H9 (cell line): ENCODE measurements around the gene P3H2. TPM values are rescaled to one million over a fixed set of nuclear protein-coding genes. Genes with fewer than 3 reads are reported as not detected.

ENCODE experiments used
- DNase-seq: peaks from one replicate; pipeline ENCODE4 v3.0.0-alpha.2; 2017
- H2AFZ ChIP-seq: one replicate; pipeline ENCODE4 v1.6.1; 2013; ENCODE audit warnings: mild to moderate bottlenecking, low read length, control low read depth, moderate library complexity
- H2AK5ac ChIP-seq: 2 replicates; pipeline ENCODE4 v1.6.1; 2013; ENCODE audit warnings: low read length, control low read depth, mixed read lengths; ENCODE audit not compliant: insufficient read length
- H2BK120ac ChIP-seq: one replicate; pipeline ENCODE4 v1.6.1; 2013; ENCODE audit warnings: low read depth, mild to moderate bottlenecking, low read length, control low read depth, inconsistent platforms; ENCODE audit not compliant: poor library complexity, severe bottlenecking
- H2BK12ac ChIP-seq: 2 replicates; pipeline ENCODE4 v1.6.1; 2013; ENCODE audit warnings: low read length, control low read depth, mixed read lengths, low read depth; ENCODE audit not compliant: insufficient read length
- H2BK15ac ChIP-seq: 2 replicates; pipeline ENCODE4 v1.6.1; 2013; ENCODE audit warnings: low read depth, low read length, control low read depth
- H2BK20ac ChIP-seq: one replicate; pipeline ENCODE4 v1.6.1; 2013; ENCODE audit warnings: low read depth, mild to moderate bottlenecking, low read length, control low read depth, inconsistent platforms; ENCODE audit not compliant: poor library complexity, severe bottlenecking
- H2BK5ac ChIP-seq: 2 replicates; pipeline ENCODE4 v1.6.1; 2013; ENCODE audit warnings: low read length, control low read depth, mixed read lengths; ENCODE audit not compliant: insufficient read length
- H3K14ac ChIP-seq: 2 replicates; pipeline ENCODE4 v1.6.1; 2013; ENCODE audit warnings: low read length, control low read depth; ENCODE audit not compliant: insufficient read depth
- H3K18ac ChIP-seq: 2 replicates; pipeline ENCODE4 v1.6.1; 2013; ENCODE audit warnings: low read depth, mild to moderate bottlenecking, mixed read lengths, low read length, control low read depth; ENCODE audit not compliant: insufficient read length
- H3K23ac ChIP-seq: 2 replicates; pipeline ENCODE4 v1.6.1; 2013; ENCODE audit warnings: low read length, control low read depth, mixed read lengths, low read depth; ENCODE audit not compliant: insufficient read length
- H3K23me2 ChIP-seq: 2 replicates; pipeline ENCODE4 v1.6.1; 2013; ENCODE audit warnings: low read depth, mild to moderate bottlenecking, mixed read lengths, low read length, control low read depth; ENCODE audit not compliant: insufficient read length, poor library complexity, severe bottlenecking
- H3K27ac ChIP-seq: 2 replicates; pipeline ENCODE4 v1.5.1; 2013; ENCODE audit warnings: low read length, control low read depth, mixed read lengths, low read depth; ENCODE audit not compliant: insufficient read length
- H3K27me3 ChIP-seq: 2 replicates; pipeline ENCODE4 v1.6.1; 2013; ENCODE audit warnings: low read length, control low read depth, inconsistent platforms; ENCODE audit not compliant: insufficient read depth
- H3K4ac ChIP-seq: 2 replicates; pipeline ENCODE4 v1.6.1; 2013; ENCODE audit warnings: low read depth, mild to moderate bottlenecking, control low read depth, inconsistent platforms, low read length, moderate library complexity
- H3K4me1 ChIP-seq: 2 replicates; pipeline ENCODE4 v1.6.1; 2013; ENCODE audit warnings: low read length, control low read depth, inconsistent platforms; ENCODE audit not compliant: insufficient read depth
- H3K4me2 ChIP-seq: 2 replicates; pipeline ENCODE4 v1.6.1; 2013; ENCODE audit warnings: low read length, control low read depth, mixed read lengths; ENCODE audit not compliant: insufficient read length, insufficient read depth
- H3K56ac ChIP-seq: 2 replicates; pipeline ENCODE4 v1.6.1; 2013; ENCODE audit warnings: low read depth, mild to moderate bottlenecking, mixed read lengths, low read length, control low read depth; ENCODE audit not compliant: insufficient read length
- H3K79me1 ChIP-seq: 2 replicates; pipeline ENCODE4 v1.6.1; 2013; ENCODE audit warnings: low read depth, mild to moderate bottlenecking, moderate library complexity, low read length, control low read depth, inconsistent platforms; ENCODE audit not compliant: insufficient read depth, poor library complexity, severe bottlenecking
- H3K79me2 ChIP-seq: 2 replicates; pipeline ENCODE4 v1.6.1; 2013; ENCODE audit warnings: low read length, control low read depth, inconsistent platforms; ENCODE audit not compliant: insufficient read depth
- H3K9ac ChIP-seq: 2 replicates; pipeline ENCODE4 v1.6.1; 2013; ENCODE audit warnings: low read length, control low read depth, mixed read lengths; ENCODE audit not compliant: insufficient read length; ENCODE audit errors: extremely low read depth
- H3K9me3 ChIP-seq: one replicate; pipeline ENCODE4 v1.6.1; 2013; ENCODE audit warnings: low read depth, low read length, inconsistent platforms; ENCODE audit not compliant: control insufficient read depth
- H3T11ph ChIP-seq: one replicate; pipeline ENCODE4 v1.6.1; 2013; ENCODE audit warnings: mild to moderate bottlenecking, low read length, control low read depth, inconsistent platforms
- H4K20me1 ChIP-seq: one replicate; pipeline ENCODE4 v1.6.1; 2013; ENCODE audit not compliant: control insufficient read depth, insufficient read length, insufficient read depth
- H4K5ac ChIP-seq: 2 replicates; pipeline ENCODE4 v1.6.1; 2013; ENCODE audit warnings: low read depth, mild to moderate bottlenecking, mixed read lengths, low read length, control low read depth; ENCODE audit not compliant: insufficient read length
- H4K8ac ChIP-seq: replicated peaks from 2 replicates; pipeline ENCODE4 v1.6.1; 2013; ENCODE audit warnings: low read length, control low read depth, mixed read lengths, low read depth; ENCODE audit not compliant: insufficient read length
- H4K91ac ChIP-seq: 2 replicates; pipeline ENCODE4 v1.6.1; 2013; ENCODE audit warnings: low read depth, mild to moderate bottlenecking, moderate library complexity, mixed read lengths, low read length, control low read depth; ENCODE audit not compliant: insufficient read length
- H3K27ac Mint-ChIP-seq, 3 experiments: 2 replicates in 2 of 3; 3 replicates in 1 of 3; pipeline ENCODE4 v1.8.0; 2020 to 2021; ENCODE audit warnings: mixed read lengths in 3 of 3, mild to moderate bottlenecking in 1 of 3, moderate library complexity in 1 of 3
- H3K27me3 Mint-ChIP-seq: 2 replicates; pipeline ENCODE4 v1.8.0; 2021; ENCODE audit warnings: low read depth, mild to moderate bottlenecking, moderate library complexity, mixed read lengths
- H3K36me3 Mint-ChIP-seq, 3 experiments: 2 replicates in 2 of 3; 3 replicates in 1 of 3; pipeline ENCODE4 v1.8.0; 2020 to 2021; ENCODE audit warnings: low read depth in 3 of 3, mixed read lengths in 3 of 3; ENCODE audit not compliant: insufficient read depth in 1 of 3
- H3K4me1 Mint-ChIP-seq, 2 experiments: 2 replicates each; pipeline ENCODE4 v1.8.0; 2020; ENCODE audit warnings: mixed read lengths in 2 of 2
- H3K4me3 Mint-ChIP-seq, 2 experiments: 2 replicates in 1 of 2; 3 replicates in 1 of 2; pipeline ENCODE4 v1.8.0; 2020 to 2021; ENCODE audit warnings: mild to moderate bottlenecking in 2 of 2, mixed read lengths in 2 of 2, moderate library complexity in 1 of 2
- H3K9me3 Mint-ChIP-seq, 2 experiments: 2 replicates in 1 of 2; 3 replicates in 1 of 2; pipeline ENCODE4 v1.8.0; 2020; ENCODE audit warnings: mild to moderate bottlenecking in 2 of 2, mixed read lengths in 2 of 2, moderate library complexity in 1 of 2
- WGBS: extraction: QIAGEN DNeasy Blood & Tissue Kit; methylation state at CpG from one replicate; pipeline ENCODE4 v1.1.7; 2013; ENCODE audit warnings: missing lambda C conversion rate, low lambda C conversion rate, mixed read lengths; ENCODE audit not compliant: insufficient read length; ENCODE audit errors: extremely low coverage; 5-methylcytosine and 5-hydroxymethylcytosine counted together
- total RNA-seq: library from RNA; stranded (reverse); gene quantifications from 2 replicates; pipeline ENCODE4 v1.2.1, GENCODE V29; 2021
- TF ChIP-seq, protein P1 (sequence below): fragments of 200-600 bp; sonication (generic); conservative IDR thresholded peaks from 3 replicates; pipeline ENCODE4 v1.8.0; 2021; ENCODE audit warnings: antibody characterized with exemption, mild to moderate bottlenecking

Gene P3H2
- total RNA-seq, 1 experiment from 2014 or later, result 41.5 TPM

DNA sequence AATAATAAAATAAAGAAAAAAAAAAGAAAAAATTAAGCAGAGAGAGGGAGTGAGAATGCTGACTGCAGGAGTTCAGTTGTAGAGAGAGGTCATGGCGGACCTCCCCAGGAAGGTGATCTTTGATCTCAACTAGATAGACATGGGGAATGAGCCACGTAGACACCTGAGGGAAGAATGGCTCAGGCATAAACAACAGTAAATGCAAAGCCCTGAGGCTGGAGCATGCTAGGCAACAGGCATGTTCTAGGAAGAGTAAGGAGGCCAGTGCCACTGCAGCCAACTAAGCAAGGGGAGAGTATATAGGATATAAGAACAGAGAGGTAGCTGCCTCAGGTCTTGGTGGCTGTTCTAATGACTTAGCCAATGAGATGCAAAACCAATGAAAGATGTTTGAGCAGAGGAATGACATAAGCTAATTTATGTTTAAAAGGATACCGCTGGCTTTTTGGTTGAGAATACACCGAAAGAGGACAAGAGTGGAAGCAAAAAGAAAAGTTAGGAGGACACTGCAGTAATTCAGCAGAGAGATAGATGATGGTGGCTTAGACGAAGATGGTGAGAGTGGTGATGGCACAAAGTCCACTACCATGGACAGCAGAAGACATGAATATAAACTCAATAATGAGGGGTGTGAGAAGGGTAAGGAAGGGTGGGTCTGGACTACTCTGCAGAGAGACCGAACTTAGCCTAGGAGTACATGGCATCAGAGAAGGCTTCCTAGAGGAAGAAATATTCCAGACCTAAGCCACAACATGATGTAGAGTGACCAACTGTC is 174.6 kb downstream of the P3H2 start:
- Histone ChIP-seq H3K18ac (no peak overlapping the region), H3K4ac (no peak overlapping the region), H3K9ac (no peak overlapping the region), H3K79me1 (no peaks in the 10 kb centered on the region), H2BK120ac (no peak overlapping the region), H2AK5ac (no peak overlapping the region), H2AFZ (no peak overlapping the region), H3K27me3 (no peaks in the 10 kb centered on the region), H3K23me2 (no peaks in the 10 kb centered on the region), H3K79me2 (no peaks in the 10 kb centered on the region), H3K14ac (no peak overlapping the region; the same call in 1 of the 2 replicates), H3T11ph (no peak overlapping the region), H4K91ac (no peak overlapping the region), H2BK15ac (no peak overlapping the region), H2BK20ac (no peak overlapping the region), H2BK5ac (no peak overlapping the region), H2BK12ac (no peak overlapping the region), H3K9me3 (no peaks in the 10 kb centered on the region), H4K5ac (no peak overlapping the region), H4K20me1 (no peaks in the 10 kb centered on the region), H3K4me1 (no peaks in the 10 kb centered on the region), H3K4me2 (no peak overlapping the region), H4K8ac (no peak overlapping the region), H3K27ac (no peak overlapping the region), H3K56ac (no peak overlapping the region), H3K23ac (no peak overlapping the region)
- H3K9me3 Mint-ChIP-seq, result no peaks in the 10 kb centered on the region
- no peak for DNase-seq
- H3K36me3 Mint-ChIP-seq, result no peaks in the 10 kb centered on the region
- no peak overlapping the region for H3K27ac Mint-ChIP-seq
- H3K27me3 Mint-ChIP-seq, result no peaks in the 10 kb centered on the region
- H3K4me3 Mint-ChIP-seq, result no peak overlapping the region
- TF ChIP-seq, protein P1, sequence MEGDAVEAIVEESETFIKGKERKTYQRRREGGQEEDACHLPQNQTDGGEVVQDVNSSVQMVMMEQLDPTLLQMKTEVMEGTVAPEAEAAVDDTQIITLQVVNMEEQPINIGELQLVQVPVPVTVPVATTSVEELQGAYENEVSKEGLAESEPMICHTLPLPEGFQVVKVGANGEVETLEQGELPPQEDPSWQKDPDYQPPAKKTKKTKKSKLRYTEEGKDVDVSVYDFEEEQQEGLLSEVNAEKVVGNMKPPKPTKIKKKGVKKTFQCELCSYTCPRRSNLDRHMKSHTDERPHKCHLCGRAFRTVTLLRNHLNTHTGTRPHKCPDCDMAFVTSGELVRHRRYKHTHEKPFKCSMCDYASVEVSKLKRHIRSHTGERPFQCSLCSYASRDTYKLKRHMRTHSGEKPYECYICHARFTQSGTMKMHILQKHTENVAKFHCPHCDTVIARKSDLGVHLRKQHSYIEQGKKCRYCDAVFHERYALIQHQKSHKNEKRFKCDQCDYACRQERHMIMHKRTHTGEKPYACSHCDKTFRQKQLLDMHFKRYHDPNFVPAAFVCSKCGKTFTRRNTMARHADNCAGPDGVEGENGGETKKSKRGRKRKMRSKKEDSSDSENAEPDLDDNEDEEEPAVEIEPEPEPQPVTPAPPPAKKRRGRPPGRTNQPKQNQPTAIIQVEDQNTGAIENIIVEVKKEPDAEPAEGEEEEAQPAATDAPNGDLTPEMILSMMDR, result no peak
- no CpG with 5 or more reads among the region's 6 CpGs for WGBS
- no peaks in the 10 kb centered on the region for H3K4me1 Mint-ChIP-seq
